Fibroblast of the aortic adventitia (primary cell): ENCODE data around the gene VWA8. TPM values are rescaled to one million over a fixed set of nuclear protein-coding genes. Genes with fewer than 3 reads are reported as not detected.

Experiments used
- DNase-seq: peaks from one replicate; pipeline ENCODE4 v3.0.0-alpha.2; 2010; ENCODE audit warnings: low read depth
- H3K4me3 ChIP-seq: 2 replicates; pipeline ENCODE4 v1.5.1; 2011; ENCODE audit warnings: low read depth, mild to moderate bottlenecking, control low read depth, low read length, moderate library complexity
- total RNA-seq: library from RNA; depleted of rRNA; stranded (reverse); fragments of >200 nt; gene quantifications from 2 replicates; pipeline ENCODE4 v1.2.3, GENCODE V29; 2012; ENCODE audit warnings: low replicate concordance
- TF ChIP-seq, protein P1 (sequence below): IDR thresholded peaks from 2 replicates; pipeline ENCODE4 v1.5.1; 2011; ENCODE audit warnings: mild to moderate bottlenecking, low read length, control low read depth, inconsistent platforms; ENCODE audit not compliant: insufficient read depth

VWA8 gene
- total RNA-seq, 1 donor = 27.2 TPM

- DNase-seq = no peak
- TF ChIP-seq, protein P1, sequence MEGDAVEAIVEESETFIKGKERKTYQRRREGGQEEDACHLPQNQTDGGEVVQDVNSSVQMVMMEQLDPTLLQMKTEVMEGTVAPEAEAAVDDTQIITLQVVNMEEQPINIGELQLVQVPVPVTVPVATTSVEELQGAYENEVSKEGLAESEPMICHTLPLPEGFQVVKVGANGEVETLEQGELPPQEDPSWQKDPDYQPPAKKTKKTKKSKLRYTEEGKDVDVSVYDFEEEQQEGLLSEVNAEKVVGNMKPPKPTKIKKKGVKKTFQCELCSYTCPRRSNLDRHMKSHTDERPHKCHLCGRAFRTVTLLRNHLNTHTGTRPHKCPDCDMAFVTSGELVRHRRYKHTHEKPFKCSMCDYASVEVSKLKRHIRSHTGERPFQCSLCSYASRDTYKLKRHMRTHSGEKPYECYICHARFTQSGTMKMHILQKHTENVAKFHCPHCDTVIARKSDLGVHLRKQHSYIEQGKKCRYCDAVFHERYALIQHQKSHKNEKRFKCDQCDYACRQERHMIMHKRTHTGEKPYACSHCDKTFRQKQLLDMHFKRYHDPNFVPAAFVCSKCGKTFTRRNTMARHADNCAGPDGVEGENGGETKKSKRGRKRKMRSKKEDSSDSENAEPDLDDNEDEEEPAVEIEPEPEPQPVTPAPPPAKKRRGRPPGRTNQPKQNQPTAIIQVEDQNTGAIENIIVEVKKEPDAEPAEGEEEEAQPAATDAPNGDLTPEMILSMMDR = no peak
- no peak overlapping the region for H3K4me3 ChIP-seq
Measured at GRCh38 chr13:41785402-41786172, 175.3 kb downstream of the VWA8 start.

DNA sequence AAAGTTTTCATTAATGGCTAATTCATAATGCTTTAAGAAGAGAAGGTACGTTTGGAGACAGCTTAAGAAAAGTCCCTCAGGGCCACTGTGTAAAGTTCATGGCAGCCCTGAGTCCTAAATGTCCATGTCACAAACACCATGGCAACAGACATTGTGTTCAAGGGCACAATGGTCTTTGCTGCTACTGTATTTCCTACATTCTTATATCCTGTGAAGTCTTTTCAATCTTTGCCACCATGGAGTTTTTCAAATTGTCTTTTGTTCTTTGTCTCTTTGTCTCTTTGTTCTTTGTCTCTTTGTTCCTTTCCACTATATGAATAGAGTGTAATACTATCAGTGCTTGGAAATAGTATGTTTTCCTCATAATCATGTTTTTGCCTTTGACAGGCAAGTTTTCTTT lies 178.8 kb downstream of the VWA8 start:
- no peak for DNase-seq
- TF ChIP-seq, protein P1 = no peak
- H3K4me3 ChIP-seq = no peak overlapping the region

DNA sequence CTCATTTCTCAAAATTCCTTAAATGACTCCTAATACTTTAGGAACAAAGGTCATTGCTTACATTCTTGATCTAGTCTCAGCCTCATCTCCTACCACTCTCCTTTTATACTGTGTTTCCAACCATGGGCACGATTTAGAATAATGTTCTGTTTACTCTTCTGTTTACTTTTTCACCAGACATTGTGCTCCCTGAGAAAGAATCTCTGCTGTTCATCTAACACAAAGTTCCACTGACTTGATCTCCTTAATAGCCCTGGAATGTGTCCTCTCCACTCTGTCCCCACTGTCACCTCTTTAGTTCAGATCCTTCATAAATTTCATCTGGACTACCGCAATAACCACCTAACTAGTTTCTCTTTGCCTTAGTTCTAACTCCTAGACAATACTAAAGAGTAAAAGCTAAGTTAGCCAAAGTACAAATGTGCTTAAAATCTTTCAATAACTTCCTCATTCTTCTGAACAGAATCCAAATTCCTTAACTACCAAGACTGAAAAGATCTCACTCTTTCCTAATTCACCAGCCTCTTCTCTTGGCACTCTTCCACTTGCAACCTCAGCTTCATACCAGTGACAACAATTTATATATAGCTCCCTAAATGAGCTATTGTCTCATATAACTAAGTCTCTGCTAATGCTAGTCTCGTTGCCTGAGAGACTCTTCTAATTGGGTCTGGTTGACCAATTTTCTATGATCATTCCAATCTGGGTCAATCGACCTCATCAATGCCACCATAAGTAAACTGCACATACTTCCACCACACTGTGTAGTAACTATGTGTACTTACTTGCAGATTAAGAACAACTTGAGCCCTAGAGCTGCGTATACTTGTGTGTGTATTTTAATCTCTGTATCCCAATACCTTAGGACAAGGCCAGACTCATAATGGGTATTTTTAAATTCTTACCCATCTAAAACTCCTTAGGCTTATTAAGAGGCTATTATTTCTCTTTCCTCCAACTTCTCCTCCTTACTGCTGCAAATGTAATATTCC lies 179.9 kb downstream of the VWA8 start:
- no peak overlapping the region for H3K4me3 ChIP-seq
- TF ChIP-seq, protein P1 = no peak

GRCh38 chr13:41775251-41775650 lies 185.7 kb downstream of the VWA8 start:
- H3K4me3 ChIP-seq = no peak overlapping the region
- TF ChIP-seq, protein P1 = no peak
- no peak for DNase-seq

More for the DNA sequence above, 179.9 kb downstream of the VWA8 start:
- peak; percentile 83 for DNase-seq

DNA sequence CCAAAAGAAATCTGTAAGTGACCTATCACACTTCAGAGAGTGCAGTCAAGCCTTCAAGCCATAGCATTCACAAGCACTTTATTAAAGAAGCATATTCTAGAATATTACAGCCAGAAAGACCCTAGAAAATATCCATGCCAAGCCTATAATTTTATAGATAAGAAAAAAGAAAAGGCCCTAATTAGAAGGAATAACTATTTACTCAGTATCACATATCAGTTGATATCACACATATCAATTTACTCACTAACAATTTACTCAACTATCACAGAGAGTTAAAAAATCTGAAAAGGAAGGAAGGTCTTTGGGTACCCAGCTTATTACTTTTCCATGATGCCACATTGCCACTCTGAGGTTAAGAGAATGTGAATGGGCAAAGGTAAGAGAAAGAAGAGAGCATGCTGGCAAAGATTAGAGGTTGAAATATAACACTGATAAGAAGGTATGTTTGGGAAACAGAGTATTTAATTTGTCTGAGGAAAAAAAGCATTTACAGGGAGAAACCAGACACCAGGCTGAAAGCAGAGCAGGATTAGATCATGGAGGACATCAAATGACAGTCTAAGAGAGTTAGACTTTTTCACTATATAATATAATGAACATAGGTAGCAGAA lies 186.2 kb downstream of the VWA8 start:
- H3K4me3 ChIP-seq = no peak overlapping the region
- no peak for DNase-seq
- TF ChIP-seq, protein P1 = no peak

DNA sequence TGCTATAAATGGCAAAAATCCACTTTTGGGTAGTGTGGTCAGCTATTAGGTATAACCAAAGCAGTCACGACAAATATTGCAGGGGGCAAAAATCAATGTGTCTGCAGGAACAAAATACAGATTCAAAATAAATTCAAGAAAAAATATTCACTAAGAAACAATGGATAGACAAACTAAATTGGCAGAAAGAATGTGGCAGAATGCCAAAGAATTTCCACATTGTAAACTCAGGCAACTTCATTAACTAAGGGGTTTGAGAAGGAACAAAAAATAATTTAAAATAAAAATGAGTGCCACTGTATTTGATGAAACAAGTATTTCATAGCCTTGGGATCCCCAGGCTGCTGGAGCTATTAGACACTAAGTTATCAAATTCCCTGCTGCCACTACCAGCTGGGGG lies 193.1 kb downstream of the VWA8 start:
- no peak overlapping the region for H3K4me3 ChIP-seq
- TF ChIP-seq, protein P1 = no peak
- peak; percentile 62 for DNase-seq
